ENCODE data around the gene OR2T6.

DNA sequence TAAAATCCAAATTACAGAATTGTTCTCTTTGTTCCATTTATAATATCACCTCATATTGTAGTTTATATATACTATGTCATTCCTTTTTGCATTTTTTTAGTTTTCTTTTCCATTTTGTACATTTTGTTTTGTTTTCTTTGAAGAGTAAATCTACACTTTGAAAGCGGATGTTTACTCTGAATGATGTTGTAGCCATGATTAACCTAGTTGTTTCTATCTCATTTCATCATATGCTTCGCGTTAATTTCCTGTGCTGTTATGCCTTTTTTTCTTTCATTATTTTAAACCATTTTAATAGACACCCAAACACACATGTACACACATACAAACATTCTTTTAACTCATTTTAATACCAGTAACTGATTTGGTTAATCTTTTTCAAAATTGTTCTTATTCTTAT is 5.3 kb downstream of the OR2T6 start:
- TF ChIP-seq ZBTB17 (tag by site-specific recombination; IDR thresholded peaks at IDR 0.05) (no peak), ZNF114 (tag by site-specific recombination; IDR thresholded peaks at IDR 0.05) (no peak), ZNF335 (tag by site-specific recombination; conservative IDR thresholded peaks at IDR 0.05) (no peak), ZNF768 (tag by site-specific recombination; IDR thresholded peaks at IDR 0.05) (no peak)
- TF ChIP-seq, protein P1, sequence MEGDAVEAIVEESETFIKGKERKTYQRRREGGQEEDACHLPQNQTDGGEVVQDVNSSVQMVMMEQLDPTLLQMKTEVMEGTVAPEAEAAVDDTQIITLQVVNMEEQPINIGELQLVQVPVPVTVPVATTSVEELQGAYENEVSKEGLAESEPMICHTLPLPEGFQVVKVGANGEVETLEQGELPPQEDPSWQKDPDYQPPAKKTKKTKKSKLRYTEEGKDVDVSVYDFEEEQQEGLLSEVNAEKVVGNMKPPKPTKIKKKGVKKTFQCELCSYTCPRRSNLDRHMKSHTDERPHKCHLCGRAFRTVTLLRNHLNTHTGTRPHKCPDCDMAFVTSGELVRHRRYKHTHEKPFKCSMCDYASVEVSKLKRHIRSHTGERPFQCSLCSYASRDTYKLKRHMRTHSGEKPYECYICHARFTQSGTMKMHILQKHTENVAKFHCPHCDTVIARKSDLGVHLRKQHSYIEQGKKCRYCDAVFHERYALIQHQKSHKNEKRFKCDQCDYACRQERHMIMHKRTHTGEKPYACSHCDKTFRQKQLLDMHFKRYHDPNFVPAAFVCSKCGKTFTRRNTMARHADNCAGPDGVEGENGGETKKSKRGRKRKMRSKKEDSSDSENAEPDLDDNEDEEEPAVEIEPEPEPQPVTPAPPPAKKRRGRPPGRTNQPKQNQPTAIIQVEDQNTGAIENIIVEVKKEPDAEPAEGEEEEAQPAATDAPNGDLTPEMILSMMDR (tag by site-specific recombination; IDR thresholded peaks at IDR 0.05) = no peak

Measured in HEK293 (cell line).